NCI-H82 (cell line): ENCODE results near the gene GLUD1.
"Not testable (repeated sequence)": the region's sequence is repeated elsewhere in the genome, so short reads cannot be mapped to it uniquely, and the experiment has no call there.

ENCODE experiments used
- DNase-seq: peaks from one replicate; lab custom pipeline; 2025; lab: John Stamatoyannopoulos, UW

GLUD1 gene

DNA sequence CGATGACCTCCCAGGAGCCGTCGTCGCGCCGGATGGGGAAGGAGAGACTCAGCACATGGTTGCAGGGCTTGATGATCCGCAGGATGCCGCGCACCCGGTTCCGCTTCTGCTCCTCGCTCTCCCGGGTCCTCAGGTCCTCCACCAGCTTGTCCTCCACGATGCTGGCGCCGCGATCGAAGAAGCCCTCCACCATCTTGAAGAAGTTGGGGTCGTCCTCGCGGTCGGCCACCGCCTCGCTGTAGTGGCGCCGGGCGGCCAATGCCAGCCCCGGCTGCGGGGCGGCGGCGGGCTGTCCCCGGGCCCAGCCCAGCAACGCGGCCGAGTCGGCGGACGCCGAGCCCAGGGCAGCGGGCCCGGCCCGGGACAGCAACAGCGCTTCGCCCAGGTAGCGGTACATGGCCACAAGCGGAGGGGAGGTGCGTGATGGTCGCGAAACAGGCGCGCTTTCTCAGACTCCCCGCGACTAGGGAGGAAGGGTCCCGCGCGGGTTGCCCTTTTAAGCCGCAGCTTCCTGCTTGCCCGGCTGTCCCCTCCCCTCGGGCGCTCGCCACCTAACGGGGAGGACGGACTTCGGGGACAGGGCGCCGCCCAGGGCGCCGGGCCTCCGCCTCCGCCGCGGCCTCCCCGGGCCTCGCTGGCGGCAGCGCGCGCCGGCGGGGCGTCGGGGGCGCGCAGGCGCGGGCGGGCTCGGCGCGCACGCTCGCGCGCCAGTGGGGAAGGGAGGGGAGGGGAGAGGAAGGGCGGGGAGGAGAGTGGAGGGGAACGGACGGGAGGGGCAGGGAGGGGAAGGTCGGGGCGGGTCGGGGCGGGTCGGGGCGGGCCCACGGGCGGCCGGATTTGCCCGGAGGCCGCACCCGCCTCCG lies at the start of gene GLUD1, which contains the start of gene SHLD2:
Gene GLUD1 (minus strand): TSS at position 471 of the 863 bp plus-strand sequence. CDS start 74 bp downstream, at position 397.
Gene SHLD2 (plus strand): TSS at position 834 of the 863 bp plus-strand sequence. CDS start 56,149 bp downstream, outside the sequence.
- DNase-seq, result peak; percentile 96

- not testable (repeated sequence) for DNase-seq
These were observed 48.4 kb upstream of the GLUD1 start for GRCh38 chr10:87143109-87143418.

GRCh38 chr10:87142230-87143108 lies 47.8 kb upstream of the GLUD1 start:
- not testable (repeated sequence) for DNase-seq

DNA sequence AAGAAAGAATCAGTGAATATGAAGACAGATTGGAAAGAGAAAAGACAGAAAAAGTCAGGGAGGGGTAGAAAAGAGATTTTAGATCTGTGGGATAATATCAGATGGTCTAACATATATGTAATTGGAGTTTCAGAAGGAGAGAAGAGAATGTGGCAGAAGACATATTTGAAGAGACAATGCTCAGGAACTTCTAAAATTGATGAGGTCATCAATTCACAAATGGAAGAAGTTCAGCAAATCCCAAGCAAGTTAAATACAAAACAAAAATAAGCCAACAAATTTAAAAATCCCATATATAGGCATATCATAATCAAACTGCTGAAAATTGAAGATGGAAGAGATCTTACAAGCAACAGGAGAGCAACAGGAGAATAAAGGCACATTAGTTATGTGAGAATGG lies 42.8 kb upstream of the GLUD1 start:
- not testable (repeated sequence) for DNase-seq

- DNase-seq, result not testable (repeated sequence)
These were observed 39.8 kb upstream of the GLUD1 start for GRCh38 chr10:87134440-87134839.

- DNase-seq, result not testable (repeated sequence)
These were observed 39.3 kb upstream of the GLUD1 start for GRCh38 chr10:87133936-87134335.

DNA sequence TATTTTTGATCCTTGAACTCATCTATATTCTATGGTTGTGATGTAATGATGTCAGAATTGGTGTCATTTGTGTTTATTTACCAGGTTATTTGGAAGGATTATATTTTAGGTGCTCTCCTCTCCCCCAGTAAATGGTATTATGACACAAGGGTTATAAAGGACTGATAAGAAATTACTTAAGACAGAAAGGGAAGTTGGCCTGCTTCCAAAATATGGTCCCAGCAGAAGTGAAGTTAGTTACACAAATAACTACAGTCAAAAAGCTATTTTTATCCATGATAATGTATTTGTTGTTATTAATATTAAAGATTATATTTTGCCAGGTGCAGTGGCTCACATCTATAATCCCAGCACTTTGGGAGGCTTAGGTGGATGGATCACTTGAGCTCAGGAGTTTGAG lies 37.5 kb upstream of the GLUD1 start:
- DNase-seq, result not testable (repeated sequence)

GRCh38 chr10:87127607-87128156 lies 33.0 kb upstream of the GLUD1 start:
- not testable (repeated sequence) for DNase-seq

DNA sequence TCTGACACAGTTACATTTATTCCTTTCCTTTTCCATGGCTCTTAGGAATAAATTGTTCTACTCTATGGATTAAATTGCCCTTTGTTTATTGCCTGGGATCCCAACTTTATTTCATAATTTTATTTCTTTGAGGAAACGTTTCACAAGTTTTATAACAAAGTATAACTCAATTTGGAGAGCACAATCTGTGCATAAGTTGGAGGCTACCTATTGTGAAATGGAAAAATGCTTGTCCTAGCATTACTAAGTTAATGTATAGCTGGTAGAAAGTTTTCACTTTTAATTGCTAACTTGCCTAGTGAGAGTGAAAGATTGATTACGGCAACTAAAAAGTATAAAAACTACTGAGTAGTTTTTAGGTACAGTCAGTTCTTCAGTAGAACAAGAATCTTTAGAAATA lies 32.4 kb upstream of the GLUD1 start:
- DNase-seq, result not testable (repeated sequence)

DNA sequence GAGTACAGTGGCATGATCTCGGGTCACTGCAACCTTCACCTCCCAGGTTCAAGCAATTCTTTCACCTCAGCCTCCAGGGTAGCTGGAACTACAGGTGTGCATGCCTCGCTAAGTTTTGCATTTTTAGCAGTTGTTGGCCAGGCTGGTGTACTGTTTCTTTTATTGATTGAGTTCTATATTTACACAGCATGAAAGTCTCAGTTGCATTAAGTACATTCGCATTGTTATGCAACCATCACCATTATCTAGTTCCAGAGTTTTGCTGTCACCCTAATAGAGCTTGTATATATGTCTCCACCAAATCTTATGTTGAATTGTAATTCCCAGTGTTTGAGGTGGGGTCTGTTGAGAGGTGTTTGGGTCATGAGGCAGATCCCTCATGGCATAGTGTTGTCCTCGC lies 28.7 kb upstream of the GLUD1 start:
- not testable (repeated sequence) for DNase-seq

- not testable (repeated sequence) for DNase-seq
These were observed 24.4 kb upstream of the GLUD1 start for GRCh38 chr10:87119029-87119428.

DNA sequence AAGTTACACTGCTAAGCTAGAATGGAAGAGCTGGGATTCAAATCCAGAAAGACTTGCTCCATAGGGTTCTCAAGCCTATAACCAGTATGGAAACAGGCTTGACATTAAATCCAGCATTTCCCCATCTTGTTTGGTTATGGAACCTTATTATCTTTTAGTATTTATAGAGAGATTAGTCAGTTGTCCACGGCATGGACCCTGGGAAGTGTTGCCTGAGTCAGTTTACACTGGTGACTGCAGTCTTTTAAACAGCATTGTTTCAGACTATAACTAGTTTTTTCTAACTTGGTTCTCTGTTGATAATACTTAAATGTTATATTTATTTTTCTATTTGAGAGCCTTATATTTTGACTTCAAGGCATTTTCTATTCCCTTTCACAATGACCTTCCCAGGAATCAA lies 23.5 kb upstream of the GLUD1 start:
- DNase-seq, result not testable (repeated sequence)

GRCh38 chr10:87105446-87106124 lies 10.9 kb upstream of the GLUD1 start:
- no peak for DNase-seq

DNA sequence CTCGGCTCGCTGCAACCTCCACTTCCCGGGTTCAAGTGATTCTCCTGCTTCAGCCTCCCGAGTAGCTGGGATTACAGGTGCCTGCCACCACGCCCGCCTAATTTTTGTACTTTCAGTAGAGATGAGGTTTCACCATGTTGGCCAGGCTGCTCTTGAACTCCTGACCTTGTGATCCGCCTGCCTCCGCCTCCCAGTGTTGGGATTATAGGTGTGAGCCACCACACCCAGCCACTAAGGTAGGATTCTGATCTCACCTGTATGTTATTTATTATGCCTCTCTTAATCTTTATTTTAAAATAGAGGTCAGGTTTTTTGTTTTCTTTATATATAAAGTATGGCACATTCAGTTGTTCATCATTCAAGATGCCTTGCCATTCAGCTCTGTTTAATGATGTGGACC lies 10.1 kb upstream of the GLUD1 start:
- DNase-seq, result not testable (repeated sequence)

GRCh38 chr10:87101996-87102395 lies 7.4 kb upstream of the GLUD1 start:
- no peak for DNase-seq

DNA sequence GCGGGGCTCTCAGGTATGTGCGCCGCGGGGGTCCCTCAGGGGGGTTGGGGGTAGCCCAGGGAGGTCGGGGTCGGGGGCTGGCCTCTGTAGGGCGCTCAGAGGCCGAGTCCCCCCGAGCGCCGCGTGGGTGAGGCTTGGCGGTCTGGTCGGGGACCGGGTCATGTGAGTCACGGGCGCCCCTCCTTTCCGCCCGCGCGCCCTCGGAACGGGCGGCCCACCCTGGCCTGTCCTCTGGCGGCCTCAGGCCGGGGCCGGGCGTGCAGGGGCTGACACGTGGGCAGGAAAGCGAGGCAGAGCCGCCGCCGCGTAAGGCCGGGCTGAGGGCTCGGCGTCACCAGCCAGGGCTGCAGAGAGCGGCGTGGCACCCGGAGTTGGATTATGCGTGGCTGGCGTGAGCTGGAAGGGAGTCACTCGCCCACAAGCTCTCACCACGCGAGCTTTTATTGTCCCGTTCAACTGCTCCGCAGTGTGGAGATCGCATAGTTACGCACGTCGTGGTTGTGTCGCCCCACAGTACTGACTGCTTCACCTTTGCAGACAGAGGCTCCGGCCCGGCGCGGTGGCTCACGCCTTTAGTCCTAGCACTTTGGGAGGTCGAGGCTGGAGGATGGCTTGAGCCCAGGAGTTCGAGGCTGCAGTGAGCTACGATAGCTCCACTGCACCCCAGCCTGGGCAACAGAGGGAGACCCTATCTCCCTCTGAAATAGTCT lies 748 bp upstream of the GLUD1 start:
- peak; percentile 83 for DNase-seq

- peak; percentile 68 for DNase-seq
These were observed 841 bp downstream of the GLUD1 start for GRCh38 chr10:87093632-87094372.

DNA sequence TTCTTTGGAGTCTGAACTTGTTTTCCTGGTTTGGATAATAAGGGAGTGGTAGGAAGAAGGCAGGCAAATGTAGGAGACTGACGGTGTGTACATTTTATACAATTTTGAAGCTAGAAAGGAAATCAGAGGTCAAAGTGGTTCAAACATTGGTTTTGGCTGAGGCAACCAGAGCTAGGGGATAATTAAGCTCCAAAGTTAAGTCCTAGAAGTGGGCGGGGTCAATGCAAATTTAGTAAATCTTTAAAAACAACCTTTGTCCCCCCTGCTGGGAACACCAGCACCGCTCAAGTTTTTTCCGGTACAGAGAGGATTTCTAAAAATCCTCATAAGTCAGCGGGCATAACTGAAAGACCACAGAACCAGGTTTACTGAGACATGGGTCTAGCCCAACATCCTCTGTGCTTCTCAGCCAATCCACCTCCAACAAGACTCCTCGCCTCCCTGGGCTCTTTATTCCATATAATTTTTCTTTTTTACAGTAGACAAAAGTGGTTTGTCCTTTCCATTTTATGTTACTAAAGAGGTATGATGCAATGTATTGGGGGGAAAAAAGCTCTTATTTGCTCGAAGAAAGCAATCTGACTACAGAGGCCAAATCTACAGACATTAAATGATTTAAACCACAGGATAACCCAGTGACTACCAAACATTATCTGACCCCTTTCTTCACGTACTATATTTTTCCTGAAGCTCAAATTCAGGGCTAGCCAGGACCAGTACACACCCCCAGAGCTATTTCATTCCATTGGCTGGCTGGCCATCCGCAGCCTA lies 1.6 kb downstream of the GLUD1 start:
- peak; percentile 74 for DNase-seq

GRCh38 chr10:87092376-87092860 lies 2.2 kb downstream of the GLUD1 start:
- no peak for DNase-seq
